ENCODE data around the gene GPRC5A. TPM values are rescaled to one million over a fixed set of nuclear protein-coding genes. Genes with fewer than 3 reads are reported as not detected.

GPRC5A gene
- total and polyA plus RNA-seq, 2 of the 8 experiments (the other 6 are each of a cell fraction or from before 2014, with no cell fraction given), result 1.0 to 1.4 TPM

MicroRNAs encoded within 50 kb of the gene (microRNA counts, 767-probe panel; counts per million panel counts)
- 879 counts per million, percentile 95 among the panel's probes with 10 or more counts for microRNA hsa-miR-614

Other genes with a start within 250 kb of the GPRC5A start
- 17.1 and 19.1 TPM in 2 replicates for gene GPR19, start 195.4 kb upstream of the GPRC5A start, total RNA-seq (2021; fragmentation: NEBNext Ultra II Directional; extraction: Animal tissue kit (Norgen Biotek cat#: 25700))
- 10.9 and 19.3 TPM in 2 replicates for gene GPR19, start 195.4 kb upstream of the GPRC5A start, polyA plus RNA-seq (2011; rRNA removed)
- gene CDKN1B, start 174.2 kb upstream of the GPRC5A start, total RNA-seq (2021; fragmentation: NEBNext Ultra II Directional; extraction: Animal tissue kit (Norgen Biotek cat#: 25700)), result 27.2 and 28.8 TPM in 2 replicates
- gene CDKN1B, start 174.2 kb upstream of the GPRC5A start, polyA plus RNA-seq (2011; rRNA removed), result 6.5 and 9.4 TPM in 2 replicates
- 0.34 and 0.71 TPM in 2 replicates for gene APOLD1, start 105.9 kb upstream of the GPRC5A start, total RNA-seq (2021; fragmentation: NEBNext Ultra II Directional; extraction: Animal tissue kit (Norgen Biotek cat#: 25700))
- gene APOLD1, start 105.9 kb upstream of the GPRC5A start, polyA plus RNA-seq (2011; rRNA removed), result 0.12 and 0.16 TPM in 2 replicates
- gene DDX47, start 78.2 kb upstream of the GPRC5A start, total RNA-seq (2021; fragmentation: NEBNext Ultra II Directional; extraction: Animal tissue kit (Norgen Biotek cat#: 25700)), result 74.2 and 84.4 TPM in 2 replicates
- gene DDX47, start 78.2 kb upstream of the GPRC5A start, polyA plus RNA-seq (2011; rRNA removed), result 39.3 and 54.4 TPM in 2 replicates
- gene GPRC5D, start 60.6 kb downstream of the GPRC5A start, total RNA-seq (2021; fragmentation: NEBNext Ultra II Directional; extraction: Animal tissue kit (Norgen Biotek cat#: 25700)), result not detected in 2 replicates
- gene GPRC5D, start 60.6 kb downstream of the GPRC5A start, polyA plus RNA-seq (2011; rRNA removed), result 0.45 and 0.60 TPM in 2 replicates
- gene HEBP1, start 108.7 kb downstream of the GPRC5A start, total RNA-seq (2021; fragmentation: NEBNext Ultra II Directional; extraction: Animal tissue kit (Norgen Biotek cat#: 25700)), result 51.6 and 56.1 TPM in 2 replicates
- gene HEBP1, start 108.7 kb downstream of the GPRC5A start, polyA plus RNA-seq (2011; rRNA removed), result 28.1 and 30.8 TPM in 2 replicates
- gene FAM234B, start 152.8 kb downstream of the GPRC5A start, total RNA-seq (2021; fragmentation: NEBNext Ultra II Directional; extraction: Animal tissue kit (Norgen Biotek cat#: 25700)), result 26.1 and 29.1 TPM in 2 replicates
- 10.6 and 12.5 TPM in 2 replicates for gene FAM234B, start 152.8 kb downstream of the GPRC5A start, polyA plus RNA-seq (2011; rRNA removed)
- gene GSG1, start 212.1 kb downstream of the GPRC5A start, total RNA-seq (2021; fragmentation: NEBNext Ultra II Directional; extraction: Animal tissue kit (Norgen Biotek cat#: 25700)), result 0.89 and 1.3 TPM in 2 replicates
- gene GSG1, start 212.1 kb downstream of the GPRC5A start, polyA plus RNA-seq (2011; rRNA removed), result 1.3 and 1.4 TPM in 2 replicates